NT2/D1 (cell line): ENCODE measurements around the gene QPCT.

Source experiments
- DNase-seq: peaks from one replicate; pipeline ENCODE4 v3.0.0-alpha.2; 2011; ENCODE audit warnings: low read depth, low spot score
- H3K27me3 ChIP-seq: 2 replicates; pipeline ENCODE4 v1.6.0; 2011; ENCODE audit warnings: mild to moderate bottlenecking; ENCODE audit not compliant: insufficient read length, insufficient read depth
- H3K36me3 ChIP-seq: 2 replicates; pipeline ENCODE4 v1.6.1; 2011; ENCODE audit warnings: mild to moderate bottlenecking, low read length, mixed read lengths; ENCODE audit not compliant: insufficient read depth, insufficient read length
- H3K4me1 ChIP-seq: 2 replicates; pipeline ENCODE4 v1.5.1; 2011; ENCODE audit not compliant: insufficient read depth, insufficient read length
- H3K4me3 ChIP-seq: 2 replicates; pipeline ENCODE4 v1.5.1; 2011; ENCODE audit warnings: low read depth; ENCODE audit not compliant: insufficient read length
- H3K9ac ChIP-seq: 2 replicates; pipeline ENCODE4 v1.6.0; 2011; ENCODE audit warnings: low read depth; ENCODE audit not compliant: insufficient read length
- H3K9me3 ChIP-seq: 2 replicates; pipeline ENCODE4 v1.5.1; 2011; ENCODE audit warnings: mild to moderate bottlenecking, low read length; ENCODE audit not compliant: insufficient read depth
- SUZ12 ChIP-seq: IDR thresholded peaks from 2 replicates; pipeline ENCODE4 v1.6.1; 2011; ENCODE audit not compliant: insufficient read length, insufficient read depth; ENCODE audit errors: extremely low read depth
- YY1 ChIP-seq: IDR thresholded peaks from 2 replicates; pipeline ENCODE4 v1.6.1; 2011; ENCODE audit not compliant: insufficient read length, insufficient read depth
- ZNF274 ChIP-seq: IDR thresholded peaks from 2 replicates; pipeline ENCODE4 v1.6.1; 2011; ENCODE audit warnings: mild to moderate bottlenecking, low read depth, low read length

The QPCT gene

DNA sequence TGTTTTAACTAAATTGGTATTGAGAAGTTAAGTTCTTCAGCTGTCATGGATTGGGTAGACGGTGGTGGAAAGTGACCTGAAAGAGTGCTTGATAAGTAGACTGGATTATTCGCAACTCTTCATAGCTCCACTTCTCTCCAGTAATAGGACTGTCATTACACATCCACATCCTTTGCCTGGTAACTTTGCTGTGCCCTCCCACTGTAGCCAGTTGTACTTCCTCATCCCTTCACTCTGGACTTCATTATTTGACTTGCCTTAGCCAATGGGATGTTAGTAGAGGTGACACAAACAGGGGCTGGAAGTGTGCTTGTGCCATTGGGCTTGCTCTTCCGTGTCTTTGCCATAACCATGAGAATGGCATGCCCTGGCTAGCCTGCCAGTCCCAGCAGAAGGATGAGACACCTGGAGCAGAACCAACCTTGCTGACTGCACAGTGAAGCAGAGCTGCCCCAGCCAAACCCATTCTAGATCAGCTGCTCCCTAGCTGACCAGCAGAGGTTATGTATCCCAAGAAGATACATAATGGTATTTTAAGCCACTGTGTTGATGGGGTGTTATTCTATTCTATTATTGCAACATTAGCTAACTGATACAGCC is 16.9 kb downstream of the QPCT start:
- no peaks in the 10 kb centered on the region for H3K4me1 ChIP-seq
- TF ChIP-seq ZNF274 (no peak), SUZ12 (no peak), YY1 (no peak)
- no peak for DNase-seq

DNA sequence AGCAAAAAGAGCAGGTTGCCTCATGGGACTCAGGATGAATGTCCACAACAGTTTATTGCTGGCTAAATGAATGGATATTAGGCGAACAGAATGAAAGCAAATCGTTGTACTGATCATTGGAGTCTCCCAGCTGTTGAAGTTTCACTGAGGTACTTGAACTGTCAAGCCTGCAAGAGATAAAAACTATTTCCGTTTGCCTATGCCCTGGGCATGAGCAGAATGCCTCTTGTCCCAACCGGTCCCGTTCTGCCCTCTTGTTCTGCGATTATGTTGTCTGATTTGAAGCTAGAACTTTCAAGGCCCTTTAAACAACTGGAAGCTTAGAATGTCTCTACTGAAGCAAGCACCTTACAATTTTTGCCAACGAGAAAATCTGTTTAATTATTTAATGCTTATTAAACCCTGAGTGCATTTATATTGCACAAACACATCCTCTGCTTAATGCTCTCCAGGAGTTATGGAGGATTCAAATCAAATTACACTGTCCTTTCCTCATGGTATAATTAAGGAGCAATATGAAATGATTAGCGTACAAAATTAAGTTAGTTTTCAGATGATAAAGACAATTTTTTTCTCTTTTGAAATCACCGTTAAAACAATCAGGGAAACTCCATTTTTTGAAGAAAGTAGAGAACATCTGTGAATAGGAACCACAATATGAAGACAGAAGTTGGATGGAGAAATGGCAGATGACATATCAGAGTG is 17.7 kb downstream of the QPCT start:
- TF ChIP-seq SUZ12: no peak
- no peak for TF ChIP-seq ZNF274
- no peak for TF ChIP-seq YY1
- no peak for DNase-seq

More for the DNA sequence above, 16.9 kb downstream of the QPCT start:
- H3K9me3 ChIP-seq: no peaks in the 10 kb centered on the region
- H3K36me3 ChIP-seq: no peaks in the 10 kb centered on the region
- no peaks in the 10 kb centered on the region for H3K27me3 ChIP-seq
- H3K4me3 ChIP-seq: no peak overlapping the region
- H3K9ac ChIP-seq: no peak overlapping the region

DNA sequence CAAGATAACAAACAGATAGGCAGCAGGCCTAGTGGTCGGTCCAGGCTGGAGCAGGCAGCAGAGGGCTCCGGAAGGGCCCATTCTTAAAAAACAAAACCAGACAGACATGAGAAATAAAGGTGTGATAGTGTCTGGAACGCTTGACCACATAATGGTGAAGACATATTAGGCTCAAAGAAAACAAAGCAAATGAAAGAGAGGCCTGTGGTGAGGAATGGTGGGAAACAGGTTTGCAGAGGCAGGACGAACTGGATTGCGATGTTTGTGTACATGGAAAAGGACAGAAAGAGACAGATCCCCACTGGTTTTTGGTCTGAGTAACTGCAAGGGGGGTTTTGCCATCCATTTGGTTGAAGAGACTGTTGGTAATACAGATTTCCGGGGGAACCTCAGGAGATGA is 19.9 kb downstream of the QPCT start:
- no peak overlapping the region for H3K4me3 ChIP-seq
- DNase-seq: no peak
- H3K27me3 ChIP-seq: no peaks in the 10 kb centered on the region
- no peaks in the 10 kb centered on the region for H3K9me3 ChIP-seq
- no peaks in the 10 kb centered on the region for H3K36me3 ChIP-seq
- no peak overlapping the region for H3K9ac ChIP-seq
- TF ChIP-seq ZNF274: no peak
- TF ChIP-seq SUZ12: no peak
- no peak for TF ChIP-seq YY1
- H3K4me1 ChIP-seq: no peaks in the 10 kb centered on the region

More for the DNA sequence above, 17.7 kb downstream of the QPCT start:
- H3K4me3 ChIP-seq: no peak overlapping the region
- no peaks in the 10 kb centered on the region for H3K9me3 ChIP-seq
- no peaks in the 10 kb centered on the region for H3K27me3 ChIP-seq
- no peaks in the 10 kb centered on the region for H3K4me1 ChIP-seq
- H3K9ac ChIP-seq: no peak overlapping the region
- no peaks in the 10 kb centered on the region for H3K36me3 ChIP-seq

DNA sequence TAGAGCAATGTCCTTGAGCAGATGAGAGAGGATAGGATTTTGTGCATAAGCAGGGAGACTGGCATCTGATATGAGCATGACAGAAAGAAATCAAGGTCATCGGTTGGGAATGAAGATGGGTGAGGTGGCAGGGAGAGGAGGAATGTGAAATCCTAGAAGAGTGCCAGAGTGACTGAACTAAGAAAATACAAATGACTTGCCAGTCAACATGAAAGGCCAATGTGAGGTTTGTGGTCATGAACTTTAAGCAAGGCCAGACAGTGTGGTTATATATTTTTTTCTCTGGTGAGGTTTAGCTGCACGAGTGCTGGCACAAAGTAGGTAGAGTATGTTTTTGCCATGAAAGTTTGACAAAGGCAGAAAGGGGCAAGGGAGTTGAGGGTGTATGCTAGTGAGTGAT is 21.2 kb downstream of the QPCT start:
- H3K9ac ChIP-seq: no peak overlapping the region
- no peaks in the 10 kb centered on the region for H3K9me3 ChIP-seq
- H3K27me3 ChIP-seq: no peaks in the 10 kb centered on the region
- DNase-seq: no peak
- no peak overlapping the region for H3K4me3 ChIP-seq
- H3K36me3 ChIP-seq: no peaks in the 10 kb centered on the region
- no peak for TF ChIP-seq SUZ12
- TF ChIP-seq YY1: no peak
- TF ChIP-seq ZNF274: no peak
- H3K4me1 ChIP-seq: no peaks in the 10 kb centered on the region

DNA sequence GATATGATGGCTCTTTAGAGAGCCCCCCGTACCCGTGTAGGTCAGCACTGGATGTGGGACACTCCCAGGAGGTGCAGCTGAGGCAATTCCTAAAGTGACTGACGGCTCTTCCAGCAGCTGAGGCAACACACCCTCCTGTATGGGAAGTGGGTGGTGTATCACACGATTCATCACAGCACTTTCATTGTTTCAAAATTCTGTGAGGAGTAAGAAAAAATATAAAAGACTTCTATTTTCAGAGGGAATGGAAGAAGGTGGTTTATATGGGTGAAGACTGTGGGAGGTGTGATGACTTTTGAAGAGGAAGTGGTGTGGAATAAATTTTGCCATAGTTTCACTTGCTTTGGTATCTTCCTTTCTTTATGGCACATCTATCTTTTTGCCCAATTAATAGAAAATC is 22.3 kb downstream of the QPCT start:
- H3K36me3 ChIP-seq: no peaks in the 10 kb centered on the region
- H3K9ac ChIP-seq: no peak overlapping the region
- no peak for DNase-seq
- no peaks in the 10 kb centered on the region for H3K9me3 ChIP-seq
- H3K4me3 ChIP-seq: no peak overlapping the region
- no peak for TF ChIP-seq YY1
- TF ChIP-seq SUZ12: no peak
- TF ChIP-seq ZNF274: no peak
- no peaks in the 10 kb centered on the region for H3K4me1 ChIP-seq
- H3K27me3 ChIP-seq: no peaks in the 10 kb centered on the region

DNA sequence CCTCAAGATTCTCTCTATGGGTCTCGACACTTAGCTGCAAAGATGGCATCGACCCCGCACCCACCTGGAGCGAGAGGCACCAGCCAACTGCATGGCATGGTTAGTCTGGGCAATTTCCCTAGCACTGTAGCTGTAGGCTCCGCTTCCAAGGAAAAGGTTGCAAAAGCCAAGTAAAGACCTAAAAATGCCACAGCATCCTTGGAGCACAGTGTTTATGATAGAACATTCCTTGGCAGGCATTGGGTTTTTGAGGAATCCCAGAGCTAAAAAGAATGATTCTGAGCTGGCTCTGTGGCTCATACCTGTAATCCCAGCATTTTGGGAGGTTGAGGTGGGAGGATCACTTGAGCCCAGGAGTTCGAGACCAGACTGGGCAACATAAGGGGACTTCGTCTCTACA is 22.9 kb downstream of the QPCT start:
- no peak for TF ChIP-seq ZNF274
- TF ChIP-seq SUZ12: no peak

DNA sequence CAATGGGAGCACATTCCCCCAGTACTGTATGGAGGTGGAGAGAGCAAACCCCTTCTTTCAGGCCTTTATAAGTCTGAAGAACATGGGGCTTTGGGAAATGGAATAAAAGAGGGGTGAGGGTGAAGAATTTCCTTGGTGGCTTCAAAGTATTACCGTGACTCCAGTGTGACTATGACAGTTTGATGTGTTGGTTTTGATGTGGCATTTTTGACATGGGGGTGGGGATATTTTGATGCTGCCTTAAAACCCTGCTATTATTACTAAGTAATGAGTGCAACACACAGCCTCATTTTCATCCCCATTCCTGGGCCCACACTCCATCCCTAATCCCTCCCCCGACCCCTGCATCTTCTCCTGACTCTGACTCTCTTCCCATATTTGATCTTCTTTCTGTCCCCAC is 23.6 kb downstream of the QPCT start:
- no peak for DNase-seq
- H3K27me3 ChIP-seq: no peaks in the 10 kb centered on the region
- H3K4me1 ChIP-seq: no peaks in the 10 kb centered on the region
- H3K9ac ChIP-seq: no peak overlapping the region
- no peak for TF ChIP-seq ZNF274
- TF ChIP-seq YY1: no peak
- TF ChIP-seq SUZ12: no peak
- H3K4me3 ChIP-seq: no peak overlapping the region
- H3K36me3 ChIP-seq: no peaks in the 10 kb centered on the region
- no peaks in the 10 kb centered on the region for H3K9me3 ChIP-seq

More for the DNA sequence above, 22.9 kb downstream of the QPCT start:
- H3K36me3 ChIP-seq: no peaks in the 10 kb centered on the region
- H3K4me3 ChIP-seq: no peak overlapping the region
- no peaks in the 10 kb centered on the region for H3K4me1 ChIP-seq
- H3K9me3 ChIP-seq: no peaks in the 10 kb centered on the region
- no peak overlapping the region for H3K9ac ChIP-seq
- H3K27me3 ChIP-seq: no peaks in the 10 kb centered on the region
- no peak for DNase-seq
